A549 (cell line): Measurements from ENCODE around the gene CLDN18. TPM values are rescaled to one million over a fixed set of nuclear protein-coding genes. Genes with fewer than 3 reads are reported as not detected.

ENCODE experiments used
- ATAC-seq, 2 experiments: fragments of 200-7000 bp in 1 of 2; fragments of >200 bp in 1 of 2; cut with Nextera tagmentation in 1 of 2; cut with Tn5 transposase in 1 of 2; 3 replicates each; pipeline versions ENCODE4 v1.8.0 to v1.9.1; 2018 to 2020; ENCODE audit warnings: mild to moderate bottlenecking in 1 of 2, moderate library complexity in 1 of 2
- CTCF ChIA-PET: fragments of 300-600 bp; sonication (Branson Sonifier 250); formaldehyde crosslinking; extraction: SDS; loops from one replicate; lab custom pipeline; 2021; ENCODE audit warnings: antibody characterized with exemption, inconsistent platforms; lab: Yijun Ruan, JAX
- POLR2A ChIA-PET: fragments of 350-600 bp; formaldehyde crosslinking; extraction: SDS; loops from one replicate; lab custom pipeline; 2021; ENCODE audit warnings: antibody characterized with exemption, inconsistent platforms; lab: Yijun Ruan, JAX
- DNase-seq, 2 experiments: peaks; one replicate each; pipeline versions ENCODE4 v3.0.0 to v3.0.0-alpha.2; 2011 to 2016; ENCODE audit warnings: low read depth in 1 of 2, low spot score in 1 of 2
- FAIRE-seq: peaks from 2 replicates; lab custom pipeline; 2011; peaks lifted over from hg19 to GRCh38; lab: Jason Lieb, UNC
- H3K27ac ChIP-seq, 2 experiments: fragments of >200 bp; sonication (Bioruptor Twin); formaldehyde crosslinking; 3 replicates each; pipeline ENCODE4 v1.5.1; 2016 to 2017
- H3K4me1 ChIP-seq: fragments of >200 bp; sonication (Bioruptor Twin); formaldehyde crosslinking; 3 replicates; pipeline ENCODE4 v1.6.1; 2016
- H3K4me2 ChIP-seq: fragments of >200 bp; sonication (Bioruptor Twin); formaldehyde crosslinking; 3 replicates; pipeline ENCODE4 v1.6.1; 2016
- H3K4me3 ChIP-seq: fragments of >200 bp; sonication (Bioruptor Twin); formaldehyde crosslinking; 3 replicates; pipeline ENCODE4 v1.5.1; 2016
- H3K9me3 ChIP-seq: fragments of >200 bp; sonication (Bioruptor Twin); formaldehyde crosslinking; 3 replicates; pipeline ENCODE4 v1.6.1; 2016
- BHLHE40 ChIP-seq: IDR thresholded peaks from 2 replicates; pipeline ENCODE4 v1.6.1; 2012; ENCODE audit warnings: low read depth, low read length, inconsistent platforms
- CEBPB ChIP-seq, 2 experiments: fragments of >200 bp in 1 of 2; sonication (Bioruptor Twin) in 1 of 2; formaldehyde crosslinking in 1 of 2; IDR thresholded peaks; 2 replicates each; pipeline ENCODE4 v1.6.1; 2012 to 2016
- CHD2 ChIP-seq: fragments of 150-350 bp; IDR thresholded peaks from 2 replicates; pipeline ENCODE4 v1.6.1; 2014; ENCODE audit warnings: low read length; ENCODE audit not compliant: partially characterized antibody
- CHD4 ChIP-seq: fragments of 200-600 bp; sonication (generic); IDR thresholded peaks from 2 replicates; pipeline ENCODE4 v1.6.1; 2016; ENCODE audit warnings: antibody characterized with exemption, mild to moderate bottlenecking, borderline replicate concordance
- EHMT2 ChIP-seq: fragments of 200-600 bp; sonication (generic); IDR thresholded peaks from 2 replicates; pipeline ENCODE4 v1.6.1; 2016; ENCODE audit warnings: antibody characterized with exemption, low read depth, mild to moderate bottlenecking, moderate library complexity
- EP300 ChIP-seq, 2 experiments: fragments of >200 bp; sonication (Bioruptor Twin); formaldehyde crosslinking; IDR thresholded peaks; 2 replicates in 1 of 2; 3 replicates in 1 of 2; pipeline ENCODE4 v1.6.1; 2016 to 2017
- FOSL2 ChIP-seq, 2 experiments: fragments of 450-650 bp in 1 of 2; fragments of >200 bp in 1 of 2; sonication (Bioruptor Twin) in 1 of 2; formaldehyde crosslinking; IDR thresholded peaks; 2 replicates each; pipeline versions ENCODE4 v1.5.0 to v1.6.1; 2016 to 2020; ENCODE audit warnings: mild to moderate bottlenecking in 1 of 2, moderate library complexity in 1 of 2
- GATA3 ChIP-seq: IDR thresholded peaks from 2 replicates; pipeline ENCODE4 v1.6.1; 2012; ENCODE audit warnings: borderline replicate concordance
- HDAC2 ChIP-seq: fragments of 200-600 bp; sonication (generic); IDR thresholded peaks from 2 replicates; pipeline ENCODE4 v1.6.1; 2016
- HEYL ChIP-seq: fragments of 250-450 bp; sonication (Bioruptor Pico); IDR thresholded peaks from 2 replicates; pipeline ENCODE4 v1.8.0; 2021; ENCODE audit warnings: mild to moderate bottlenecking, moderate library complexity
- JUNB ChIP-seq: fragments of >200 bp; sonication (Bioruptor Twin); formaldehyde crosslinking; IDR thresholded peaks from 2 replicates; pipeline ENCODE4 v1.6.1; 2016
- KDM5A ChIP-seq: fragments of 200-600 bp; sonication (generic); IDR thresholded peaks from 2 replicates; pipeline ENCODE4 v1.6.1; 2016; ENCODE audit warnings: antibody characterized with exemption, mild to moderate bottlenecking
- MYC ChIP-seq: IDR thresholded peaks from 2 replicates; pipeline ENCODE4 v1.6.1; 2012; ENCODE audit warnings: mild to moderate bottlenecking, inconsistent platforms, low read length, improper control_type of control experiment, borderline replicate concordance
- NPAS2 ChIP-seq: fragments of 250-450 bp; sonication (Bioruptor Pico); IDR thresholded peaks from 2 replicates; pipeline ENCODE4 v1.8.0; 2022; ENCODE audit warnings: mild to moderate bottlenecking, moderate library complexity, borderline replicate concordance
- POLR2AphosphoS2 ChIP-seq: conservative IDR thresholded peaks from 2 replicates; pipeline ENCODE4 v1.6.1; 2012; ENCODE audit warnings: low read length, improper control_type of control experiment, inconsistent platforms
- RAD21 ChIP-seq, 2 experiments: fragments of >200 bp in 1 of 2; sonication (Bioruptor Twin) in 1 of 2; formaldehyde crosslinking in 1 of 2; IDR thresholded peaks in 1 of 2; conservative IDR thresholded peaks in 1 of 2; 2 replicates in 1 of 2; 3 replicates in 1 of 2; pipeline ENCODE4 v1.6.1; 2012 to 2018; ENCODE audit warnings: inconsistent platforms in 1 of 2
- SMC3 ChIP-seq: fragments of >200 bp; sonication (Bioruptor Twin); formaldehyde crosslinking; IDR thresholded peaks from 3 replicates; pipeline ENCODE4 v1.6.1; 2018; ENCODE audit warnings: inconsistent platforms
- ZC3H11A ChIP-seq: fragments of 450-650 bp; IDR thresholded peaks from 2 replicates; pipeline ENCODE4 v1.6.1; 2014; ENCODE audit warnings: antibody characterized with exemption, mild to moderate bottlenecking
- WGBS: methylation state at CpG from one replicate; pipeline ENCODE4 v1.1.6; 2017; ENCODE audit errors: missing lambda C conversion rate; 5-methylcytosine and 5-hydroxymethylcytosine counted together
- polyA plus RNA-seq, 4 experiments: library from polyadenylated mRNA; depleted of rRNA in 3 of 4; stranded (reverse); fragments of >200 nt; fragmentation: RNase III in 1 of 4; extraction: RNeasy Plus Mini Kit Qiagen cat#74134 plus additional on column Dnase treatment in 1 of 4; gene quantifications; 2 replicates in 3 of 4; 3 replicates in 1 of 4; pipeline ENCODE4 v1.2.3, GENCODE V29; 2011 to 2017
- TF ChIP-seq, protein P1 (sequence below): fragments of >200 bp; sonication (Bioruptor Twin); formaldehyde crosslinking; IDR thresholded peaks from 3 replicates; pipeline ENCODE4 v1.5.1; 2016
- TF ChIP-seq, protein P2 (sequence below): fragments of 150-350 bp; IDR thresholded peaks from 2 replicates; pipeline ENCODE4 v1.6.1; 2014; ENCODE audit warnings: low read depth, mild to moderate bottlenecking, low read length

CLDN18 gene
- polyA plus RNA-seq, 2 of the 4 experiments (the other 2 are of a cell fraction): not detected

DNA sequence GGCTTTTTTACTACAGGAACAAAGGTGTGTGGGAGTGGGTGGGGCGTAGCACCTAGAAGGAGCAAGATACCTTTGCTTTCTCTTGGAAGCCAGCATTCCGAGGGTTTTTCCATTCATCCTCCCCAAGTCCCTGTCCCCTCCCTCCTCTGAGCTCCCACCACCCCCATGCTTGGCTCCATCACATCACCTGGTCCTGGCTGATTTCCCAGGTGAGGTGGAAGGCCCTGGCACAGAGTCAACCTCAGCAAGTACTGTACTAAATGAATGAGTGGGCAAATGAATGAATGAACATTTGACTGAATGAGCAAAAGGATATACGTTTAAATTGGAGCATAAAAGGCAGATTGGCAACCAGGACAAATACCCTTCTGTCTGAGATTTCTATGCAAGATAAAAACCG is 60.0 kb downstream of the CLDN18 start:
- no peak for FAIRE-seq
- Histone ChIP-seq H3K4me2 (no peak overlapping the region), H3K4me3 (no peak overlapping the region), H3K27ac (no peak overlapping the region; a peak in 1 of 6 replicates), H3K9me3 (no peaks in the 10 kb centered on the region), H3K4me1 (peaks cover 17% of the 10 kb centered on the region)
- TF ChIP-seq NPAS2: no peak
- no peak for TF ChIP-seq MYC
- no peak for TF ChIP-seq KDM5A
- TF ChIP-seq, protein P1, sequence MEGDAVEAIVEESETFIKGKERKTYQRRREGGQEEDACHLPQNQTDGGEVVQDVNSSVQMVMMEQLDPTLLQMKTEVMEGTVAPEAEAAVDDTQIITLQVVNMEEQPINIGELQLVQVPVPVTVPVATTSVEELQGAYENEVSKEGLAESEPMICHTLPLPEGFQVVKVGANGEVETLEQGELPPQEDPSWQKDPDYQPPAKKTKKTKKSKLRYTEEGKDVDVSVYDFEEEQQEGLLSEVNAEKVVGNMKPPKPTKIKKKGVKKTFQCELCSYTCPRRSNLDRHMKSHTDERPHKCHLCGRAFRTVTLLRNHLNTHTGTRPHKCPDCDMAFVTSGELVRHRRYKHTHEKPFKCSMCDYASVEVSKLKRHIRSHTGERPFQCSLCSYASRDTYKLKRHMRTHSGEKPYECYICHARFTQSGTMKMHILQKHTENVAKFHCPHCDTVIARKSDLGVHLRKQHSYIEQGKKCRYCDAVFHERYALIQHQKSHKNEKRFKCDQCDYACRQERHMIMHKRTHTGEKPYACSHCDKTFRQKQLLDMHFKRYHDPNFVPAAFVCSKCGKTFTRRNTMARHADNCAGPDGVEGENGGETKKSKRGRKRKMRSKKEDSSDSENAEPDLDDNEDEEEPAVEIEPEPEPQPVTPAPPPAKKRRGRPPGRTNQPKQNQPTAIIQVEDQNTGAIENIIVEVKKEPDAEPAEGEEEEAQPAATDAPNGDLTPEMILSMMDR: no peak
- TF ChIP-seq RAD21 (conservative IDR thresholded peaks at IDR 0.05 in 1 of 2, IDR thresholded peaks at IDR 0.05 in 1 of 2): no peak
- TF ChIP-seq CHD2: no peak
- TF ChIP-seq POLR2AphosphoS2: no peak
- TF ChIP-seq CEBPB (IDR thresholded peaks at IDR 0.05): no peak
- no peak for TF ChIP-seq HDAC2
- no peak for TF ChIP-seq SMC3
- TF ChIP-seq HEYL (CRISPR knock-in tag): no peak
- TF ChIP-seq CHD4: no peak
- no peak for TF ChIP-seq EHMT2
- no peak for TF ChIP-seq BHLHE40
- TF ChIP-seq, protein P2, sequence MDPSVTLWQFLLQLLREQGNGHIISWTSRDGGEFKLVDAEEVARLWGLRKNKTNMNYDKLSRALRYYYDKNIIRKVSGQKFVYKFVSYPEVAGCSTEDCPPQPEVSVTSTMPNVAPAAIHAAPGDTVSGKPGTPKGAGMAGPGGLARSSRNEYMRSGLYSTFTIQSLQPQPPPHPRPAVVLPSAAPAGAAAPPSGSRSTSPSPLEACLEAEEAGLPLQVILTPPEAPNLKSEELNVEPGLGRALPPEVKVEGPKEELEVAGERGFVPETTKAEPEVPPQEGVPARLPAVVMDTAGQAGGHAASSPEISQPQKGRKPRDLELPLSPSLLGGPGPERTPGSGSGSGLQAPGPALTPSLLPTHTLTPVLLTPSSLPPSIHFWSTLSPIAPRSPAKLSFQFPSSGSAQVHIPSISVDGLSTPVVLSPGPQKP: no peak
- no peak for ATAC-seq
- ChIA-PET CTCF (interaction anchor here (0.8 to 13.1 kb wide), 8 partner anchors 9 to 78 kb away, joined by 3 to 224 read pairs (median 9); partner anchors contain the start of gene DZIP1L), POLR2A (no interaction called here)
- DNase-seq: no peak
- 87% methylated on average over 4 of the region's 4 CpGs for WGBS

DNA sequence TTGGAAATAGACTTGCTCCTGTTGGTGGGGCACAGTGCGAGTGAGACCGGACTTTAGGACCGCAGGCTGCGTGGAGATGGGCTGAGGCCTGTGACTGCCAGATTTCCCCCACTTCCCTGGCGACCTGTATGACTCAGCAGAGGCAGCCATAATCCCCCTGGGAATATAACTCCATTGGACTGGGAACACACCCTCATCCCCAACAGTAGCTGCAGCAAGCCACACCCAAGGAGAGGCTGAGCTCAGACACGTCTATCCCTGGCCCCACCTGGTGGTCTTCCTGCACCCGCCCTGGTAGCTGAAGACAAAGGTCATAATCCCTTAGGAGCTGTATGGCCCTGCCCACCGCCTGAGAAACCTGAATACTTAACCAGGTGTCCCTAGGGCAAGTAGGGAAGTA is 62.8 kb downstream of the CLDN18 start:
- ATAC-seq (no peak), DNase-seq (no peak), FAIRE-seq (no peak)
- peak overlapping the region; percentile 6; the same call in 2 of the 3 replicates for H3K4me2 ChIP-seq
- H3K9me3 ChIP-seq: no peaks in the 10 kb centered on the region
- peak overlapping the region in 1 of 2 experiments; percentile 54; a peak in 1 of 6 replicates for H3K27ac ChIP-seq
- 62% methylated on average over 7 of the region's 8 CpGs for WGBS
- H3K4me1 ChIP-seq: peaks cover 31% of the 10 kb centered on the region
- no peak overlapping the region for H3K4me3 ChIP-seq
- ChIA-PET CTCF (interaction anchor here (0.7 to 13.1 kb wide), 3 partner anchors 29 to 45 kb away, joined by 4 to 224 read pairs (median 4); partner anchors contain the start of gene DZIP1L), POLR2A (no interaction called here)
- TF ChIP-seq FOSL2 (IDR thresholded peaks at IDR 0.05): no peak
- no peak for TF ChIP-seq FOSL2 (CRISPR knock-in tag; IDR thresholded peaks at IDR 0.05)
- no peak for TF ChIP-seq ZC3H11A
- no peak for TF ChIP-seq HDAC2

DNA sequence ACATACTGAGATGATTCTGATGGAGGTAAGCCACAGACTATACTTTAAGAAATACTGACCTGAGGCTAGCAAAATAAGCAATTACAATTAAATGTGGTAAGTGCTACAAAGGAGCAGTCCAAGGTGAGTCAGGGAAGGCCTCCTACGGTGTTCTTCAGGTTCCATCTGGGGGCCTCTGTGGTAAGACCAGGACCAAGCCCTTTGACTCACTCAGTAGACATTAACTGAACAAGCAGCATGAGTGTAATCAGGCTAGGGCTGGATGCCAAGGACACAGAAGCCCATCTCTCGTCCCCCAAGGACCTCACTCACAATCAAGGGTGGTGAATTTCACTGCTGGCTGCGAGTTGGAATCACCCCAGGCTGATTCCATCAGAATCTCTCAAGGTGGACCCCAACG is 68.1 kb downstream of the CLDN18 start:
- TF ChIP-seq EP300 (IDR thresholded peaks at IDR 0.05): 0 out of 5 replicates have a peak, but pooled peaks of 1 of the 2 experiments have one; percentile 21
- 0 out of 2 replicates have a peak, but pooled peaks have one; percentile 19 for TF ChIP-seq FOSL2 (IDR thresholded peaks at IDR 0.05)
- TF ChIP-seq FOSL2 (CRISPR knock-in tag; IDR thresholded peaks at IDR 0.05): peak; percentile 32
- TF ChIP-seq RAD21 (conservative IDR thresholded peaks at IDR 0.05 in 1 of 2, IDR thresholded peaks at IDR 0.05 in 1 of 2): no peak
- peak in 1 of 2 experiments; percentile 41; a peak in 1 of 4 replicates for TF ChIP-seq CEBPB (IDR thresholded peaks at IDR 0.05)
- TF ChIP-seq JUNB: peak; percentile 33; the same call in 1 of the 2 replicates
- no peak for TF ChIP-seq KDM5A
- peak; percentile 21; the same call in 1 of the 2 replicates for TF ChIP-seq GATA3
- TF ChIP-seq, all 56 proteins: peak for 5
- H3K27ac ChIP-seq: peak overlapping the region; percentile 76 to 87
- ChIA-PET CTCF (interaction anchor here (1.0 to 4.3 kb wide), 3 partner anchors 9 to 41 kb away, joined by 3 to 29 read pairs (median 5); no protein-coding TSS in a partner anchor), POLR2A (no interaction called here)
- DNase-seq (peak in 1 of 2 experiments; percentile 44), FAIRE-seq (no peak), ATAC-seq (peak; percentile 35 to 66; a peak in 4 of 6 replicates)
- H3K4me3 ChIP-seq: no peak overlapping the region
- H3K9me3 ChIP-seq: no peaks in the 10 kb centered on the region
- H3K4me2 ChIP-seq: peak overlapping the region; percentile 78
- H3K4me1 ChIP-seq: peaks cover 76% of the 10 kb centered on the region
- 44% methylated on average over 4 of the region's 4 CpGs for WGBS
